HG02623 (cell line): ENCODE measurements around the gene ADGRV1.
A peak's percentile ranks its signal among the peaks of the same experiment; 100 is the strongest.

Experiments used
- ATAC-seq: cut with Tn5 transposase; IDR thresholded peaks from one replicate; pipeline ENCODE4 v1.9.1; 2021; ENCODE audit warnings: moderate library complexity; ENCODE audit not compliant: unreplicated experiment

ADGRV1 gene

DNA sequence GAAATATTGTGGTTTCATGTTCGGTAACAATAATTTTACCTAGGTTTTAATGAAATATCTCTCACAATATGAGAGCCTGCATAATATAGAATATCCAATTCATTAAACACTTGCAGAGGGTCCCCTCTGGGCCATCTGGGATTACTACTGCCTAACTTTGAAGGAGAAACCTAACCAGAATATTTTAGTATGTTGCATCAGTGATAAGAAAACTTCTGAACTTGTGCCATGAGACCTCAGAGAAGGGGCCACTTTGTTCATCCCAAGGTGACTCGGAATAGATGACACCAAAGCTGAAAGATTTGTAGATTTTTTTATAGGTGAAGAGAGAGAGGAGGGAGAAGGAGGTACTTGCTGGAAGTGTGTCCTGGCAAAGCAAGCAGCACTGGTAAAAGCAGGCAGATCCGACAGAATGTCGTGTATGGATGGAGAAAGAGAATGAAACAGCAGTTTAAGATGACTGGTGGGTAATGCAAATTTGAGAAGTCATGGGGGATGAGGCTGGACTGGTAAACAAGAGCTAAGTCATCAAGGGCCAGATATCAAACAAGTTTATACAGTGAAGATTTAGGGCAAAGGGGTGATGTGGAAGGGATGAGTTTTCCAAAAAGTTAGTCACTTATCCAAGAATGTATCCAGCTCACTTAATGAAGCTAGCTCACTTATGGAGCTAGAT is 372.3 kb downstream of the ADGRV1 start:
- no peak for ATAC-seq

DNA sequence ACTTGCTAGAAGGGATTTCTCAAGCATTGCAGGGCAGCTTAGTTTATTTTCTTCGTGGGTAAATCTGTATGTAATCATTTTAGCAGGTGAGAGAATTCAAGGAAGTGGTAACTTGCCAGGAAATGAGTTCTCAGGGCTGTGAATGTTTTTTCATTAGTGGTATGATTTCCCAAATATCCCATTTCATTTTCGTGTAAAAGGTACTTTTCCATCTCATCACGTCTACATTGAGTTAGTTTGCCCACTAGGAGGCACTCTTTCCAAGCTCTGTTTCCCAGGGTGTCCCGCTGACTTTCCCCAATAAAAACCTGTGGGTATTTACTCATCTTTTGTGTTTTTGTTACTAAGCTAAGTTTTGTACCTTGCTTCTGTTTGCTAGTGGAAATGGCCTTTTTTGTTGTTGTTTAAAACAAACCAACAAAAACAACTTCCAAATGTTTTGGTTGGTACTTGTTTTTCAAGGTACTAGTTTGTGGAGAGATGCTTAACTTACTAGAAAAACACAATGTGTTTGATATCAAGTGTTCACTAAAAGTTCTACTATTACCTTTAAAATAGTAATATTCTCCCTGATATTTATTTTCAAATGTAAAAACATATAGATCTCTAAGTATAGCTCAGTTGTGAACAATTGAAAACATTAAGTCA is 373.6 kb downstream of the ADGRV1 start:
- peak; percentile 68 for ATAC-seq

DNA sequence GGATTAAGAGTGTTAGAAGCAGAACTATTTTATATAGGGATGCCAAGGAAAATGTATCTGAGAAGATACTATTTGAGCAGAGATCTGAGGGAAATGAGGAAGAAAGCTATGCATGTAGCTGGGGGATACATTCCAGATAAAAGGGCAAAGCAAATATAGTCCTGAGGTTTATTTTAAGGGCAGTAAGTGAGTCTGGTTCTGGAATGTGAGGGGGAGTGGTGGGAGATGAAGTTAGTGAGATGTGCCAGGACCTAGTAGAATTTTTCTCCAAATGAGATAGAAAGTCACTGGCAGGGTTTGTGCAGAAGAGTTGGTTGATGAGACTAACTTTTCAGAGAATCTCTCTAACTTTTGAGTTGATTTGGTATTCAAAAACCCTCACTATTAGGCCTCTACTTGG is 374.7 kb downstream of the ADGRV1 start:
- ATAC-seq: no peak

DNA sequence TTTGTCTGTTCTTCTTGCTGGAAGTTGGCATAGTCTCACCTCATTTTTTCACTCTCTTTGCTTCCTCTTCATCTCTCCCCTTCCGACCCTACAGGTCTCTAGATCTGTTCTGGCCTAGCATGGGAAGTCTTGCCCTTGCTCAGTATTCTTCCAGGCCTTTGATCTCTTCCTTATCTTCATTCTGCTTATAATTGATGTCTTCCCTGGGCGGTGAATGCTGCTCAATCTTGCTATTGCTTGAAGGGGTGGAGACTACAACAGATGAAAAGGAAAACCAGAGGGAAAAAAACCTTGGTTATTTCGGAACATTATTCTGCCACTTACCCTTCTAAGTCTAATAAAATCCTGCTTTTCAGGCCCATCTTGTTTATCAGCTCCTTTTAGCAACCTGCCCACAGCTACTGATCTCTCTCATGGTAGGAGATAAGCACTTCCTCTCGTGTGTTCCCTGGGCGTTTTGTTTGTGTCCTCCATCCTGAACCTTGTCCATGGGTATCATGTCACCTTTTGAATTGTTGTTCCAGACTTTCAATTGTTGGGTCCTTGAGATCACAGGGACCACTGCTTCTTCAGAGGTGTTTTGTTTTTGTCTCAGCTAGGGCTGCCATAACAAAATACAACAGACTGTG is 375.6 kb downstream of the ADGRV1 start:
- no peak for ATAC-seq

DNA sequence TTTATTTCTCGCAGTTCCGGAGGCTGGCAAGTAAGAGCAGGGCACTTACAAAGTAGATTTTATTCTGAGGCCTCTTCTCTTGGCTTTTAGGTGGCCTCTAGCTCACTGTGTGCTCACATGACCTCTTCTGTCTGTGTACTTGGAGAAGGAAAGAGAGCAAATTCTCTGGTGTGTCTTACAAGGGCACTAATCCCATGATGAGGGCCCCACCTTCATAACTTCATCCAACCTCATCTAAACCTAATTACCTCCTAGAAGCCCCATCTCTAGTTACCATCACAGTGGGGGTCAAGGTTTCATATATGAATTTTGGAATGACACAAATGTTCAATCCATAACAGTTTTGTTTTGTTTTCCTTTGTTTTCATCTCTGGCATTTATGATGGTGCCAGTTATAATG is 376.1 kb downstream of the ADGRV1 start:
- no peak for ATAC-seq

DNA sequence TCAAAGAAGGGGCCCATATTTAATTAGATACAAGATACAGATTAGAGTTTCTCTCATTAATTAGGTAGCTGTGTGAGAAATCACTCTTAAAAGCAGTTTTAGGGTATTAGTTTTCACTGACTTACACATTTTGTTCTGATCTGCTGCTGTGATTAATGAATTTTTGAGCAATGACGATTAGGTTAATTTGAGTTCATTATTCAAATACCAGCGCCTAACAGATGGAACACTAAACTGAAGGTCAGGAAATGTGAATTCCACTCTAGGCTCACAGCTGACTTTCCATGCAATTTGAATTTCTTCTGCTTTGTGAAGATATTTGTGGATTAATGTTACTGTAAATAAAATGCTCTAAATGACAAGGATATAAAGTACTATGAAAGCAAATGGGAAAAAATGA is 380.6 kb downstream of the ADGRV1 start:
- ATAC-seq: no peak

DNA sequence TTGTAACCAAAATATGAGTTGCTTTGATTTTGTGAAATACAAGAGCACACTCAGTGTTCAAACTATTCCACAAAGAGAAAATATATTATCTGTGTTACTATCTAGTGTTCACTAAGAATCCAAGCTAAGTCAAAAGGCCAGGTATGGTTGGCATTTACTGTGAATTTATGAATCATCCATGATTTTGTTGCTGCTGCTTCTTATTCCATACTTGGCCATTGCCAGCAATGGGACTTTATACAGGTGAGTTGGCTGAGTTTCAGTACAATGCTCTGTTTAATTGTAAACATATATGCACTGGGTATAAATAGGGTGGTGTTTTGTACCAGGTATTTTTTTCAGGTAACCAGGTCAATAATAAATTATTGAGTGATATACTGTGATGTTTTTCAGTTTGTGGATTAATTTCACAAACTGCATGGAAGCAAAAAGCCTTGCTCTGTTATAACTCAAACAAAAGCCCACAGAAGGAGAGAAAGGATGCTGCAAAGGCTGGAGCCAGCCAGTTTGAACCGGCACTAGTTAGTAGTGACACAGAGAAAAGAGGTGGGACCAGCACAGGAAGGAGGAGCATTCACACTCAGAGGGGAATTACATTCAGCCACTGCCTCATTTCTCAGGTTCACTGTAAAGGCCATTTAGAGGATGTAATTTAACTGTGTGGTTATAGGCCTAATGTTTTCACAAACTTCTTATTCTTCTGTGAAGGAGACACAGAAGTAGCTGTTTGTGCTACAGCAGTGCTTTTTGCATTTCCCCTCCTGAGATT is 381.8 kb downstream of the ADGRV1 start:
- ATAC-seq: peak; percentile 100

DNA sequence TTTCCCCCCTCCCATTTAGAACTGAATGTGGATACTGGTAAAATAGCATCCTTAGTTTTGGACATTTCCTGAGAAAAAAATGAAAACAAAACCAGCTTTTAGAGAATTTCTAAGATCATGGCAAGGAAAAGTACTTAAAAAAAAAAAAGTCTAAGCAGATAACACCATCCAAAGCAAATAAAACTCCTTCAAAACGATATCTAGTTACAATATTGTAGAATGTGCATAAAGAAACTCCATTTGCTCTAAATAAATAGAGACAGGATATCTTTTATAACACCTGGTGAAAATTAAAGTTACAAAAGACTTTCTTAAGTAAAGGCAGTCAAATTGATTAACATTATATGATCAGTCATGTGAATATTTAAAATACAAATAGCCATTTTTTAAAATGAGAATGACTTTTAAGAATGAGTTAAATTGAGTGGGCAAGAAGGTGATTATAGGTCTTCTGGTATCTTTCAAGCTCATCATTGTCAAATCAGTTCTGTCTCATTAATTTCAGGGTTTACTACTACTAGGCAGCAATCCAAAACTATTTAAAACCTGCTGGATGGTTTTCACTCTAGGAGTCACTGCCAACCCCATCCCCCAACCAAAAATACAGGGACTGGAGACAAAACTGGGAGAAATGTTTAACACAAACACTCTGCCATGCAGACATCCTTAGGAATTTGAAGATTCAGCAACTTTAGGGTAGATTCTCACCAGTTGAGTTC is 382.6 kb downstream of the ADGRV1 start:
- ATAC-seq: no peak

DNA sequence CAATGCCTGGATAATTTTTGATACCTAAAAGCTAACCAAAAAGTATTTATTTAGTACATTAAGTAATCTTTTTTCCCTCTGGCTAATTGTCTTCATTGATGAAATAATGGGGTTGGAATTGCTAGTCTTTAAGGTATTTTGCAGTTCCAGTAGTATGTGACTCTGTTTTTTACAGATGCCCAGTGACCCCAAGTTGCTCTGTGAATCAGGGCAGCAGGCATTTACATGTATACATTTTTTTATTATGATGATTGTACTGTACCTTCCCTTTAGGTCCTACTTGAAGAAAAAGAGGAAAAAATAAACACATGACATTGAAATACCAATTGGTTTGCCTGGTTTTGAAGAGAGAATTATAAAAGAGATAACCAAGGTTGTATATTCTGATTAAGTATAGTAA is 385.5 kb downstream of the ADGRV1 start:
- no peak for ATAC-seq

DNA sequence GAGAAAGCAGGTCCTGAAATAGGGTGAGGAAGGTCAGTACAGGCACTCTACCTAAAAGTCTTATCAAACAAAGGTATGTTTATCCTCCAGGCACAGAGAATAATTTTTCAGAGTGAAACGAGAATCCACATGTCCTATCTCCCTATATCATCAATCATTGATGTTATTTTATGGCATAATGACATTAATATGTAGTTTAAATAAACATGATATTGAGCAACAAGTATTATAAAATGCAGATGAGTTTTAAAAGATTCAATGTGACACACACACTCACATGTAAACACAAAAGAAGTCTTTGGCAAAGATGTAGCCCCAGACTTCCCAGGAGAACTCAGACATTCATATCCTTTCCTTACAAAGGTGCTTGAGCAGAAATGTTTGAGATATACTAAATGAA is 389.1 kb downstream of the ADGRV1 start:
- ATAC-seq: no peak

DNA sequence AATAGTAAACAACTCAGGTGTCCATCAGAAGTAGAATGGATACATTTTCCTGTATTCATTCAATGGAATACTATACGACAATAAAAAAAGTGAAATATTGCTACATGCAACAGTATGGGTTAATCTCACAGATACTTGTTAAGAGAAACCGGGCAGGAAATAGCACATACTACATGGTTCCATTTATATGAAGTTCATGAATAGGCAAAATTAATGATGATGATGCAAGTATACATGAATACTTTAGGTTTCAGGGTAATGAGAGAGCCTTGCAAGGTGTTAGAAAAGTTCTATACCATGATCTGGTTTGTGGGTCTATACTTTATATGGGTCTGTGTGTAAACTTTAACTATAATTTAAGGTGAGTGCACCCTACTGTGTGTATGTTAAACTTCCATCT is 390.4 kb downstream of the ADGRV1 start:
- ATAC-seq: no peak

DNA sequence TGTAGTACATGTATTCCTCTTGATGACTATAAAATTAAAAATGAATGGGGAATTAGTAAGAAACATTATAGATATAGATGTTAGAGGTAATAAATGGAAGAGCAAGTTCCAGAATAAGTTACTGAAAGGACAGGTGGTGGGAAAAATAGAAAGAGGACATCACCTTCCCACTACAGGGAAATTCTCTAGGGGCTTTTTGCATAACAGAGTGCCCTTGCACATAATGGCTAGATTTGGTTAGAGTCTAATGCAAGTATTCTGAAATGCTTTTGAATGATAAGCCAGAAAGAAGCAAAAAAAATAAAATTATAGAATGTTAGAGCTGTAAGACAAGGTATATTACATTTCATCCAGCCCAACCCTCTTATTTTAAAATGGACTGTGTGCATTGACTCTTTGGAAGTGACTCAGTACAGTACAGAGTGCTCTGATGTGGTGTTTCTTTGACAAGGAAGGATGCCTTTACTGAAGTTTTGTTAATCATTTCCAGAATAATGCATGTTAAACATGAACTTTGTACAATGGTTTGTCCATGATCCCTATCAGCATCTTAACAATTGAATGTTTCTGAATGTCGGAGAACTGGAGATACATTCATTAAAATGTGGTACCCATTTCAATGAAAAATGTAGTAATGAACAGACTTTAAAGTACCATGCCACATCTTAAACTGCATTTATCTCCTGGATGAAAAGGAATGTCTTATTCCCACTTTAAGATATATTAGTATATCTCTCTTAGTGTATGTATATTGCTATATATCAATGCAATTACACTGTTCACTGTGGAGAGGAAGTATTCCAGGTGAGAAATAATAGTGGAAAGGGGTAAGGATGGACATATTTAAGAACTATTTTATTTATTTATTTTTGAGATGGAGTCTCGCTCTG is 391.1 kb downstream of the ADGRV1 start:
- peak; percentile 60 for ATAC-seq

DNA sequence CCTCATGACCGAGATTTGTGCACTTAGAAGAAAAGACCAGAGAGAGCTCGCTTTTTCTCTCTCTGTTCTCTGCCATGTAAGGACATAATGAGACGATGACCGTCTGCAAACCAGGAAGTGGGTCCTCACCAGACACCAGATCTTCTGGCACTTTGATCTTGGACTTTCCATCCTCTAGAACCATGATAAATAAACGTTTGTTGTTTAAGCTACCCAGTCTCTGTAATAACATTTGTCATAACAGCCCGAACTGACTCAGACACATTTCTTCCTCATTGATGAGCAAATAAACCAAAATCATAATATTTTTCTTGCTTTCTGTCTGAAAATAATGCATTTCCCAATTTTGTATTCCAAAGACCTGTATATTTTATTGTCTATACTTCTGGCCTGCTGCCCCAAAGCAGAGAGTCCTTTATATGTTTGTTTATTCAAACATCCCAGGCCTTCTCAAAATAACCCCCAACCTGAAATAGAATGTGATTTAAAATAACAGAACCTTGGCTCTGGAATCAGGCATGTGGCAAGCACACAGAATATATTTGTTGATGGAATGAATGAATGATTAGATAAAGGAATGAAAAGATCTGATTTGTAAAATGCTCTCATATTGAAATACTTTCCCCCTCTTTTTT is 396.5 kb downstream of the ADGRV1 start:
- ATAC-seq: no peak

DNA sequence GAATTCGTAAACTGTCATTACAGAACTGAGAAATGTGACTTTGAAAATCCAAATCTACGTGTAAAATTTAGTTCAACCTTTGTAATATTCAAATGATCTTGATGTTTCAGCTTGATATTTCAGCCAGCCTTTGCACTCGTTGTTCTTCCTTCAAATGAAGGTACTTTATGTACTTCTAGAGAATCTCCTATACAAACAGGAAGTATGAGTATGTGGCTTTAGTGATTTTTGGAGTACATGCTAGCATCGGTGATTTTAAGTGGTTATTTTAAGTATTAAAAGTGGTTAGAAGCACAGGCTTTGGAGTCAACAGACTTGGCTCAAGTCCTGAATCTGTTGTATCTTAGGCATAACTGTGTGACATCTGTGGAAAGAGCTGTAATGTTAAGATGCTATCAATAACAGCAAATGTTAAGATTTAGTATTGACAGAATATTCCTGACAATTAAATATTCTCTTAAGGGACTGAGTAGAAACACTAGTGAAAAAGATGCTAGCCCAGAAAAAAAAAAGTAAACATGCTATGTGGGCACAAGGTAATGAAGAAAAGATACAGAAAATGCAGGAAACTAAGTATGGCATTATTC is 398.0 kb downstream of the ADGRV1 start:
- ATAC-seq: no peak

DNA sequence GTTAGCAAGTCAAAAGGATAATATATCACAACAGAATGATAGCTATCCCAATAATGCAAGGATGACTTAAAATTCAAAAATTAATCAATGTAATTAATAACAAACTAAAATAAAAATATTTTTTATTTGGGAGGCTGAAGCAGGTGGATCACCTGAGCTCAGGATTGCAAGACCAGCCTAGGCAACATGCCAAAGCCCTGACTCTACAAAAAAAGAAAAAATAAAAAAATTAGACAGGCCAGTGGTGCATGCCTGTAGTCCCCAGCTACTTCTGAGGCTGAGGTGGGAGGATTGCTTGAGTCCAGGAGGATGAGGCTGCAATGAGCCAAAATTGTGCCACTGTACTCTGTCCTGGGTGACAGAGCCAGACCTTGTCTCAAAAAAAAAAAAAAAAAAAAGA is 399.3 kb downstream of the ADGRV1 start:
- ATAC-seq: no peak

DNA sequence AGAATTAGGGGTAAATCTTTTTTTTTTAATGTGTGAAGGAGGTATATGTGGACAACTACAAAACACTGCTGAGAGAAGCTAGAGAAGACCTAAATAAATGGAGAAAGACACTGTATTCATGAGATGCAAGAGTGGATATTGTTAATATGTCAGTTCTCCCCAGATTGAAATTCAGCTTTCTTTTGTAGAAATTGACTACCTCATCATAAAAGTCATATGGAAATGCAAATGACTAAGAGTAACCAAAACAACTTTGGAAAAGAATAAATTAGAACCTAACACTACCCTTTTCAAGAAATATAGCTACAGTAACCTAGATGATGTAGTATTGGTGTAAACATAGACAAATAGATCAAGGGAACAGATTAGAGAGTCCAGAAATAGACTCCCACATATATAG is 400.7 kb downstream of the ADGRV1 start:
- no peak for ATAC-seq

DNA sequence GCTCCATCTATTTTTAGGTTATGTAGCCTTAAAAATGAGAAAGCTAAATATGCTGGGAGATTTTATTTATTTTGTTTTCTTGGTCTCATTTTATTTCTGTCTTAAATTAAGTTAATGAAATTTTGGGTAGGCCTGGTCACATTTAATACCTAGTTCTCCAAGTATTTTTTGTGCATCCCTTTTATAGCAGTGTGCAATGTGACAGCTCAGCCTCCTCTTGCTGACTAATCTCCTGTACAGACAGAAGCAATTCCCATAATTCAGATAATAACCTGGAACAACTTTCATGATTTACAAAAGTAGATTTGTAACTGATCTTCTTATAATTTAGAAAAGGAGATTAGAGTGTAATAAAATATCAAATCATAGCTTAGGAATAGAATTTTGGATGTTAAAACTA is 403.9 kb downstream of the ADGRV1 start:
- ATAC-seq: no peak

DNA sequence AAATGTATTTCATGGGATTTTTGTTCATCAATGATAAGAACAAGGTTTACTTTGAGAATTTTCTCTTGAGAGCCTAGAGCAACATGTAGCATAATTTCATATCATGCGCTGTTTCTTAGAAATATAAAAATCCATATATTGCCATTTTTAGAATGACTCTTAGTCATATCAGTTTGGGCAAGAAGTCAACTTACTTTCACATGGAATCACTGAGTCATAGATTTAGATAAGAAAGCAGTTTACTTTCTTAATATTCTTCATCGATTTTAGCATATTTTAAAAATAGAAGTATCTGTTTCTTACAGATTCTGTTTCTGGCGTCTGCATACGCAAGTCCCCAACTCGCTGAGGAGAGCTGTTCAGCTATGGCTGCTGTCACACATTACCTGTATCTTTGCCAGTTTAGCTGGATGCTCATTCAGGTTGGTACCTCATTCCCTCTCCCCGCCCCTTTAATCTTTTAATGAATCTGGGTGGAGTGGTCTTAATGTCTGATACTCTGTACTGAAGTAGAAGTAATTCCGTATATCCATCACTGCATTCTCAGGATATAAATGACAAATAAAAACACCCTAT is 406.6 kb downstream of the ADGRV1 start:
- ATAC-seq: no peak

DNA sequence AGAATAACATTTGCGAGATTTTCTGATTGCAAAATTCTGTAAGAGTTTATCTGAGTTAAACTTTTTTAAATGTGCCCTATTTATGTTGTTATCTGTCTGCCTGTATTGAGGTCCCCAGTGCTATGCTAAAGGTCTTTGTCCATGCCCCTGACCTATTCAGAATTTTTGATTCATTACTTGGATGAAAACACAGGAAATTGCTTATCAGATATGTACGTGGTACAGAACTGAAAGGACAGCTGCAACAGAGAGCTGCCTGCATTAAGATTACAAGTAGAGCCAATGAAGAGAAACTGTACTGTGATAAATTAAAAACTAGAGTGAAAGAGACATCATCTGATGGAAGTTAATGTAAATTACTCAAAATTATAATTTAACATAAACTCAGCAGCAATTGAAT is 408.8 kb downstream of the ADGRV1 start:
- ATAC-seq: no peak
